MM.1S (cell line): Measurements from ENCODE around the gene PCNX1.

Experiments used
- EZH2 ChIP-seq: fragments of 300-600 bp; sonication (generic); optimal IDR thresholded peaks from 2 replicates; pipeline ENCODE3; 2017; ENCODE audit warnings: low read depth, mild to moderate bottlenecking, antibody characterized with exemption, low read length, mixed read lengths
- TF ChIP-seq, protein P1 (sequence below): fragments of 300-600 bp; sonication (generic); IDR thresholded peaks from 2 replicates; pipeline ENCODE4 v1.5.1; 2016; ENCODE audit warnings: antibody characterized with exemption, low read length, mixed read lengths

DNA sequence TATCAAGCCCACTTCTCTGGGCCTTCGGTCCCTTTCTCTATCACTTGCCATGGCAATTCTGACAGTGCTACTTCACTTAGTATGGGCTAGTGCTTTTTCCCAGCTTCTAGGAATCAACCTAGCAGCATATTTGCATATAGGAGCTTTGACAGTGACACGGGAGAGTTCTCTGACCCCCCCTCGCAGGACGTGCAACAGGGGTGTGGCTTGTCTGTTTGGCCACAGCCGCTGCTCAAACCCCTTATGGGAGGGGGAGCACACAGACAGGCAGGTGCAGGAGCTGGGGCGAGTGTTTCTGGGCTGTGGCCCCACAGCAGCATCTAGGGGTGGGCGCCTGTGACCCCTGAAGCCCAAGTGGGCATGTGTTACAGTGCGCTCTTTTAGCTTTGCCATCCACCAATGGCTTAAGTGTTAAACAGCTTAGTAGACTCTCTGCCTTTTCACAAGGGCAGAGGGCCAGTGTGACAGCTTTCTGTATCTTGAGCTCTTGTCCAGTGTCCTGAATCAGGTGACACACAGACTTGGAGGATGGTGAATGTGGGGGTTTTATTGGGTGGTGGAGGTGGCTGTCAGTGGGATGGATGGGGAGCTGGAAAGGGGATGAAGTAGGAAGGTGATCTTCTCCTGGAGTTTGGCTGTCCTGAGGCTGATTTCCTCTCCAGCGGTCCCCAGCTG lies 229.3 kb downstream of the PCNX1 start:
- no peak for TF ChIP-seq EZH2
- TF ChIP-seq, protein P1, sequence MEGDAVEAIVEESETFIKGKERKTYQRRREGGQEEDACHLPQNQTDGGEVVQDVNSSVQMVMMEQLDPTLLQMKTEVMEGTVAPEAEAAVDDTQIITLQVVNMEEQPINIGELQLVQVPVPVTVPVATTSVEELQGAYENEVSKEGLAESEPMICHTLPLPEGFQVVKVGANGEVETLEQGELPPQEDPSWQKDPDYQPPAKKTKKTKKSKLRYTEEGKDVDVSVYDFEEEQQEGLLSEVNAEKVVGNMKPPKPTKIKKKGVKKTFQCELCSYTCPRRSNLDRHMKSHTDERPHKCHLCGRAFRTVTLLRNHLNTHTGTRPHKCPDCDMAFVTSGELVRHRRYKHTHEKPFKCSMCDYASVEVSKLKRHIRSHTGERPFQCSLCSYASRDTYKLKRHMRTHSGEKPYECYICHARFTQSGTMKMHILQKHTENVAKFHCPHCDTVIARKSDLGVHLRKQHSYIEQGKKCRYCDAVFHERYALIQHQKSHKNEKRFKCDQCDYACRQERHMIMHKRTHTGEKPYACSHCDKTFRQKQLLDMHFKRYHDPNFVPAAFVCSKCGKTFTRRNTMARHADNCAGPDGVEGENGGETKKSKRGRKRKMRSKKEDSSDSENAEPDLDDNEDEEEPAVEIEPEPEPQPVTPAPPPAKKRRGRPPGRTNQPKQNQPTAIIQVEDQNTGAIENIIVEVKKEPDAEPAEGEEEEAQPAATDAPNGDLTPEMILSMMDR = no peak
